ENCODE results near the gene CTTNBP2.
"Not testable (repeated sequence)": the region's sequence is repeated elsewhere in the genome, so short reads cannot be mapped to it uniquely, and the experiment has no call there.

Gene CTTNBP2

GRCh38 chr7:117708173-117708572, 165.1 kb downstream of the CTTNBP2 start:
- DNase-seq (ENCODE audit: extremely low spot score, insufficient read length, low read depth); FAIRE-seq: not testable (repeated sequence)

DNA sequence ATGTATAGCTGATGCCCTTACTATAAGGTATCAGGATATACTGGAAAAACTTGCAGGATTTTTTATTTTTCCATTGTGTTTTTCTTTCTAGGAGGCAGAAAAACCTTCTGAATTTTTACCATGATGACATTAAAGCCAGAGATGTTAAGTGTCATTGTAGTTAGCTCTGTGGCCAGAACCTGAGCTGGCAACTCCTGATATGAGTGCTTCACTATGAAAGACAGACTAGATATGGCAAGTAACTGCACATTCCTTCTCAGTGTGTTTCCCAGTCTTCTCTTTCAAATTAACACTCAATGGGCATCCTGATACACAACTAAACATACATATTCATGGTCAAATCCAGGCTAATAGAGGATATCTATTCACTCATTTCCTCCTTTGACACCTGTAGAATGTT, 166.2 kb downstream of the CTTNBP2 start:
- no peak for FAIRE-seq
- DNase-seq (ENCODE audit: extremely low spot score, insufficient read length, low read depth): no peak

- no peak for DNase-seq (ENCODE audit: extremely low spot score, insufficient read length, low read depth)
- FAIRE-seq: no peak
These were observed 167.0 kb downstream of the CTTNBP2 start for GRCh38 chr7:117706210-117706609.

- FAIRE-seq: no peak
- DNase-seq (ENCODE audit: extremely low spot score, insufficient read length, low read depth): no peak
These were observed 167.6 kb downstream of the CTTNBP2 start for GRCh38 chr7:117705630-117706029.

DNA sequence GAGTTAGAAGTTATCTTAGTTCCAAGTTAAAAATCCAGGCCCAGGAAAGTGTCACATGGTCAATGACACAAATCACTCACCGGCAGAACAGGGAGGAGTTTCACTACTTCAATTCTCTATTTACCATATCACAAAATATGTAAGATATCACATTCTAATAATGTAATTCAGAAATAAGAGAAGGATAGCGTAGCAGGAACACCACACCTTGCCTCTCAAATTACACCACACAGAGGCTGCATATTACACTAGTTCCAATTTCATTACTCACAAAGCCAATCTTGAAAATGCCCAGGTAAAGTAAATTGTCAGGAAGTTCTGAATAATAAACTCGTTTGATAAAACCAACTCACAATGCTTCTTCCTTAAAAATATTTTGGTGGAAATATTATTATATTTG, 169.2 kb downstream of the CTTNBP2 start:
- no peak for FAIRE-seq
- no peak for DNase-seq (ENCODE audit: extremely low spot score, insufficient read length, low read depth)

DNA sequence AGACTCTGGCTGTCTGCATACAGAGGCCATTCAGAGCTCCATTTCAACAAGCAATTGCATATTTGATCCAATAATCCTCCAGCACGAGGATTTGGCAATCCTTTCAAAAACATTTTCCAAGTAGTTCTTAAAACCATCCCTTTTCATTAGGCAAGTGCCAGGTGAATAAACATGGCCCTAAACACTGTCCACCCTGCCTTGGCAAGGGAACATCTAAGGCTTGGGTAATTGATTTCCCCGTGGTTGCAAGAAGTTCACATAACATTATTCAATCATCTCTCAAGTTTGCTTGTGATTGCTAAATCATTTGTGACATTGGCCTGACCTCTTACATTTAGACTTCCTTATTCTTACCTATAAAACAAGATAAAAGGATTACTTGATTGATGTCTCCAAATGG, 175.2 kb downstream of the CTTNBP2 start:
- FAIRE-seq: no peak
- DNase-seq (ENCODE audit: extremely low spot score, insufficient read length, low read depth): no peak

DNA sequence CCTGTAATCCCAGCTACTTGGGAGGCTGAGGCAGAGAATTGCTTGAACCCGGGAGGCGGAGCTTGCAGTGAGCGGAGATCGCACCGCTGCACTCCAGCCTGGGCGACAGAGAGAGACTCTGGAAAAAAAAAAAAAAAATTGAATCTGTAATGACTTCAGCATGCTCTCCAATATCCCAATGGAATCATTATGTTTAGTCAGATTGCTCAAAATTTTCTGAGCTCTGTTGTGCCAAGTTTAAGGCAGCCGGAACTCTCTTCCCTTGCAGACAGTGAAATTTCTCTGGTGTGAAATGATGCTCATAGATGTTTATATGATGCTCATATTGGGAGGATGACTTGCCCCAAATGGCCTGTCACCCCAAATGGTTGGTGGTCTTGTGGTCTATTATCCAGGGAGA, 180.9 kb downstream of the CTTNBP2 start:
- DNase-seq (ENCODE audit: extremely low spot score, insufficient read length, low read depth) (no peak), FAIRE-seq (no peak)

DNA sequence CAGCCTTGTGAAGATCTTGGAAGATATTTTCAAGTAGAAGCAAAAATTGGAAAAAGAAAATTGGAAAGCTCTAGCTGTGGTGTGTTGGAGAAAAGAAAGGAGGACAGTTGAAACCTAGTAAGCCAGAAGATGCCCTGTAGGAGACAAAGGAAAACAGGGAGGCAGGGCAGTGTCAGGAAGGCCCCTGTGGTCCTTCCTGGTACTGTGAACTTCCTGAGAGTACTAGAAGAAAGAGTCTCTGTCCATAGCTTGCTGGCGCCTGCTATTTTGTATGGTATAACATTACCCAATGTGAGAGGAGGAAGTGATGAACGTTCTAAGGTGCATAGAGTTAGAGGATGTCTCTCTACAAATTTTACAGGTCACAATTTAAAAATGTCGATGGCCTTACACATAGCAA, 183.1 kb downstream of the CTTNBP2 start:
- FAIRE-seq: no peak
- DNase-seq (ENCODE audit: extremely low spot score, insufficient read length, low read depth): no peak

DNA sequence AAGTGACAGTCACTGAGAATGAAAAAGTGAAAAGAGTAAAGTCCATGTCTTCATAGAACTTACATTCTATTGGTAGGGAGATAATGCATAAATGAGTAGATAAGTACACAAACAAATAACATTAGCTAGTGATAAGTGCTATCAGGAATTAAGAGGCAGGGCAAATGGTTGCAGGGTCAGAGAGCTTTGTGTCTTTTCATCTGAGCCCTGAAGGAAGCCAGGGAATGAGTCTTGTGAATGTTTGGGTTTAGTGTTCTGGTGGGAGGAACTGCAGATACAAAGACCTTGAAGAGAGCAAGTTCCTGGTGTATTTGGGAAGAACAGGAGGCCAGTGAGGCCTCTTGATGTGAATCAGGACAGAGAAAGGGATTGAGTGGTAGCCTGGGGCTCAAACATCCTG, 183.8 kb downstream of the CTTNBP2 start:
- FAIRE-seq (no peak), DNase-seq (ENCODE audit: extremely low spot score, insufficient read length, low read depth) (no peak)

GRCh38 chr7:117688126-117688525, 185.1 kb downstream of the CTTNBP2 start:
- FAIRE-seq (no peak), DNase-seq (ENCODE audit: extremely low spot score, insufficient read length, low read depth) (no peak)

GRCh38 chr7:117686311-117686935, 186.8 kb downstream of the CTTNBP2 start:
- FAIRE-seq: no peak

GRCh38 chr7:117685795-117686194, 187.4 kb downstream of the CTTNBP2 start:
- FAIRE-seq: no peak
- DNase-seq (ENCODE audit: extremely low spot score, insufficient read length, low read depth): no peak

More at GRCh38 chr7:117686311-117686935, 186.8 kb downstream of the CTTNBP2 start:
- DNase-seq (ENCODE audit: extremely low spot score, insufficient read length, low read depth): no peak

- no peak for FAIRE-seq
These were observed 189.6 kb downstream of the CTTNBP2 start for GRCh38 chr7:117683430-117684175.

DNA sequence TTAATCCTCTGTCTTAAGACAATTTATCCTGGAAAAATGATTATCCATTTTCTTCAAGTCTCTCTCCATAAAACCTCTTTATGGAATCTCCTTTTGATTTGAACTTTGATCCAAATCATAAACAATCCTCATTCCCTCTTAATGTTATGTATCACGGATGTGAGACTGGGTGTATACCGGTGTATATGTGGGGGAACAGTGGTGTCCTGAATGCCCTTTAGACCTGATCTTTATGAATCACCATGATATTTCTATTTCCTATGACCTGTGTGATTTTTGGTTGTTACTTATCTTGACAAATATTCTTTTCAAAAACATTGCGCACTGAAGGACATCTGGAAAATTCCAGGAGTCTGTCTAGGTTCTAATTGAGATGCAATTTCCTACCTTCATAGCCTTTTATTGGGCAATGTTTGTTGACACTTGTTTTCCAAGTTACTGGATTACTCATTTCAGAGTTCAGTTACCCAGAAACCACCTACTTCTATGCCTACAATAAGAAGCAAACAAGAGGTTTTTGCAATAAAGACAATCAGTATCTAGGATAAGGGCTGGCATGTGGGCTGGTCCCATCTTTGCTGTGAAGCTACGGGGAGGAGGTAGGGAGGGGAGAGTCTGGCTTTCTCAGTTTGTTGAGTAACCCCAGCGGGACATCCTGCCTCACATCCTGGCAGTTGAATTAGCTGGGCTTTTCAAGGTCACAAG, 190.4 kb downstream of the CTTNBP2 start:
- FAIRE-seq (no peak), DNase-seq (ENCODE audit: extremely low spot score, insufficient read length, low read depth) (no peak)

More at GRCh38 chr7:117683430-117684175, 189.6 kb downstream of the CTTNBP2 start:
- no peak for DNase-seq (ENCODE audit: extremely low spot score, insufficient read length, low read depth)

- DNase-seq (ENCODE audit: extremely low spot score, insufficient read length, low read depth) (no peak), FAIRE-seq (no peak)
These were observed 194.1 kb downstream of the CTTNBP2 start for GRCh38 chr7:117679120-117679519.

GRCh38 chr7:117675497-117676435, 197.5 kb downstream of the CTTNBP2 start:
- DNase-seq (ENCODE audit: extremely low spot score, insufficient read length, low read depth) (no peak), FAIRE-seq (no peak)

DNA sequence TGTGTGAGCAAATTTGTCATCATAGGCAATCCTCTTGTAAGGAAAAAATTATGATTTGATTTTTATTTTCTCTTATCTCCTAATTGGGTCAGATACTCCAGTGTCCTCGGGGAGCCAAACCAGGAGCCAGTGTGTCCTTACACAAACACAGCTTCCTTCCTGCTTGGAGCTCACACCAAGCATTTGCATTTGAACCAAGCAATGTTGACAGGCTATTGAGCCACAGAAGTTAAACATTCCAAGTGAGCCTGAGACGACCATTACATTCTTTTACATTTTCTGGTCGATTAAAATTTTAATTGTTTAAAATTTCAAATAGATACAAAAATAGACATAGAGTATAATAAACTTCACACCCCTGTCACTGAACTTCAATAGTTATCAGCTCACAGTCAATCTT, 198.6 kb downstream of the CTTNBP2 start:
- no peak for FAIRE-seq
- DNase-seq (ENCODE audit: extremely low spot score, insufficient read length, low read depth): no peak

GRCh38 chr7:117673839-117674238, 199.4 kb downstream of the CTTNBP2 start:
- no peak for DNase-seq (ENCODE audit: extremely low spot score, insufficient read length, low read depth)
- FAIRE-seq: peak; percentile 18

GRCh38 chr7:117673367-117673766, 199.9 kb downstream of the CTTNBP2 start:
- DNase-seq (ENCODE audit: extremely low spot score, insufficient read length, low read depth): no peak
- FAIRE-seq: no peak

- FAIRE-seq (no peak), DNase-seq (ENCODE audit: extremely low spot score, insufficient read length, low read depth) (no peak)
These were observed 200.8 kb downstream of the CTTNBP2 start for GRCh38 chr7:117672453-117672852.

All from GM18507 (cell line).